Dermis microvascular lymphatic vessel endothelial cell (primary cell): ENCODE data around the gene DIRAS1. TPM values are rescaled to one million over a fixed set of nuclear protein-coding genes. Genes with fewer than 3 reads are reported as not detected.
A peak's percentile ranks its signal among the peaks of the same experiment; 100 is the strongest.

Experiments
- DNase-seq, 2 donors: peaks; one replicate each; pipeline versions ENCODE4 v3.0.0 to v3.0.0-alpha.2; 2010; ENCODE audit warnings: low read depth in 2 of 2
- total RNA-seq: library from RNA; depleted of rRNA; stranded (reverse); fragments of >200 nt; gene quantifications from 2 replicates; pipeline ENCODE4 v1.2.1, GENCODE V29; 2014

The DIRAS1 gene
- total RNA-seq, 1 donor from 2014 or later, result 0.13 TPM

DNA sequence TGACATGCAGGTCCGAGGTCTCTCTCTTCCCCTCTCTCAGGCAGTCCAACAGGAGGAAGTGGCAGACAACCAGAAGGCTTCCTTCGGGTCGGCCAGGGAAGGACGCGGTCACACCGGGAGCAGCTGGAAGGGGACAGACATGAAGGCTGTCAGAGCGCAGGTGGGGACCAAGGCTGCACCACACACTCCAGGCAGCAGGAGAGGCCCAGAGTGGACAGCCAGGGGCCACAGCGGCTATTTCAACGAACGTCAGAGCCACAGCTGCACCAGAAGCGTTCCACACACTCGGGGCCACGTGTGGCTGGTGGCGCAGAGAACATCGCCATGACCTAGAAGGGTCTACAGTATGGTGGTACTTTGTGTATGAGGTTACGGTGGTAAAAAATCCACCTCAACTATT, 34.6 kb upstream of the DIRAS1 start:
- DNase-seq, result no peak

DNA sequence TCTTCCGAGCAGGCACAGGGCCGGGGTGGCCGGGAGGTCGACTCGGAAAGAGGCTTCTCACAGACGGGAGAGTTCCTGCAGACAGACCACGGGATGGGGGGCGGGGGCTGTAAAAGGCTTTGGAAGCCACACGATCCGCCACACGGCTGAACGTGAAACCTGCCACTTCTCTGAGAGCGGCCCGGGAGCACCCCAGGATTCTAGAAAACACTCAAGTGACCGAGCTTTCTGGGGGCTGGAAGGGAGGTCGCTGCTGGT, 34.2 kb upstream of the DIRAS1 start:
- no peak for DNase-seq

DNA sequence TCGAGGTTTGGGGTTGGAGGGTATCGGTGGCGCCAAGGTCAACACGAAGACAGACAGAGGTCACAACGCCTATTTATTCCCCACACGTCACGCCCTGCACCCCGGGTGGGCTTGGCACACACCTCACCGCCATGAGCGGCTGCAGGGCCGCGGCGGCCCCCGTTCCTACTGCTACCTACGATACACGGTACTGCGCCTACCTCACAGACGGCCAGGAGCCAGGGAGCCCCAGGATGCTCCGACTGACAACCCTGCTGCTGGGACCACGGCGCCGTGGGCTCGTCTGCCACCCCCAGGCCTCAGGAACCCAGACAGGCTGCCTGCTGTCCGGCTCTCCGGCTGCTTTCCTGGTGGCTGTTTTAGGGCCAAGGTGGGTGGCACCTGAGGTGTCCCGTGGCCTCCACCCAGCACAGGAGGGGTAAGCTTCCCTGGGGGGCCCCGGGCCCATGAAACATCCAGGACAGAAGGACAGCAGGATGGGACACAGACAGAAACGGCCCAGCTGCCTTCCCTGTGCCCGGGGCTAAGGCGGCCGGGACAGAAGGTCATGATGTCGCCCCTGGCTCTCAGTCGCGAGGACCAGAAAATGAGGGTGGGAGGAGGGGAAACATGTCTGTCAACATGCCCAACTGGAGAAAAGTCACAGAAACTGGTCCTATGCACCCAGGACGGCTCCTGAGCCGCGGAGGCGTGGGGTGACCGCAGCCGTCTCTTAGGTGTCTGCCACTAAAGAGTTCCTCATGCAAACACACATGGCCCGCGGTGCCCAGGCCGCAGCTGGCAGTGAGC, 33.7 kb upstream of the DIRAS1 start:
- no peak for DNase-seq

DNA sequence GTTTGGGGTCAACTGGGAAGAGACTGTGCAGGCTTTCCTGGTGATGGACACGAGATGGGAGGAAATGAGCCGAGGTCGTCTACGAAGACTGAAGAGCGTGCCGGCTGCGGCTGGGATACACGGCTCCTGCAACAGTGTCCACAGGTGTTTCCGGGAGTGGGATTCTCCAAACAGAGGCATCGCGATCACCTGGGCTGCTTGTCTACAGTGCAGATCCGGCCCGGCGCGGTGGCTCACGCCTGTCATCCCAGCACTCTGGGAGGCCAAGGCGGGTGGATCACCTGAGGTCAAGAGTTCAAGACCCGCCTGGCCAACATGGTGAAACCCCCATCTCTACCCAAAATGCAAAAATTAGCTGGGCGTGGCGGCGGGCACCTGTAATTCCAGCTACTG, 30.3 kb upstream of the DIRAS1 start:
- no peak for DNase-seq

DNA sequence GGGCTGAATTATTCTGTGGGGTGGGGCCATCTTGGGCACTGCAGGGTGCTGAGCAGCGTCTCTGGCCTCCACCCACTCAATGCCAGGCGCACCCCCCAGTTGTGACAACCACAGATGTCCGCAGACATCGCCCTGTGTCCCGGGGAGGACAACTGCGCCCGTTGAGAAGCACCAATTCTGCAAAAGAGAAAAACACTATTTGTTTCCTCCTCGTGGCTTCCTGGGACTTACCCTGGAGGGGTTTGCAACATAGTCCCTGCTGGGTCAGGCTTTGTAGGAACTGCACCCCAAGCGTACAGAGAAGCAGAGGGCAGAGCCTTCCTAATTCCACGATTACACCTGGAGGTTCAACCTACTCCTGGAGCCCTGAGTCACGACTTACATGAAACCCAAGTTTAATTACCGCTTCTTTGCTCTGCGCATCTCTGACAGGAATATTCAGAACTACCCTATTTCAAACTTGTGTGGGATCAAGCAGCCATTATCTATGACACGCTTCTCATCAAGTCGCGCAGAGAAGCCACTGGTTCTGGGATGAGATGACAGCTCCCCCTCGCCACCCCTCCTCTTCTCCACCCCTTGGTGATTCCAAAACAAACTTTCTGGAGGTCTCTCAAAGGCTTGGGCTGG, 29.8 kb upstream of the DIRAS1 start:
- no peak for DNase-seq

DNA sequence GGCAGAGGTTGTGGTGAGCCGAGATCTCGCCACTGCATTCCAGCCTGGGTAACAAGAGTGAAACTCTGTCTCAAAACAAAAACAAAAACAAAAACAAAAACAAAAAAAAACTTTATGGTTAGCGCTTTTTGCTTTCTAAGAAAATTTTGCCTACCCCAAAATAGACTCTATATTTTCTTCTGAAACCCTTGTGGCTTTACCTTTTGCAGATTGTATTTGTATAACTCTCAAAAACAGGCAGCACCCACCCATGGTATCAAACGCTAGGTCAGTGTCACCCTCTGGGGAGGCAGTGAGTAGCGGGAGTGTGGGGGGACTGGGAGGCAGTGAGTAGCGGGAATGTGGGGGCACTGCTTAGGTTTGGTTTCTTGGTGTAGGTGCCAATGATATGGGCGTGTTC, 26.2 kb upstream of the DIRAS1 start:
- DNase-seq, result no peak

DNA sequence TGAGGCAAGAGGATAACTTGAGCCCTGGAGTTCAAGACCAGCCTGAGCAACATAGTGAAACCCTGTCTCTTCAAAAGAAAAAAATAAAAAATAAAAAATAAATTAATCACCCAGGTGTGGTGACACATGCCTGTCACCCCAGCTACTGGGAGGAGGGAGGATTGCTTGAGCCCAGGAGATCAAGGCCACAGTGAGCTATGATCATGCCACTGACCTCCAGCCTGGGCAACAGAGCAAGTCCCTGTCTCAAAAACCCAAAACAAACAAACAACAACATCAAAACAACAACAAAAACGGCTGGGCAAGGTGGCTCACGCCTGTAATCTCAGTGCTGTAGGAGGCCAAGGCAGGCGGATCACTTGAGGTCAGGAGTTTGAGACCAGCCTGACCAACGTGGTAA, 22.9 kb upstream of the DIRAS1 start:
- DNase-seq, result no peak

- no peak for DNase-seq
These were observed 21.9 kb upstream of the DIRAS1 start for GRCh38 chr19:2743099-2743498.

- DNase-seq, result no peak
These were observed 19.1 kb upstream of the DIRAS1 start for GRCh38 chr19:2740314-2740656.

DNA sequence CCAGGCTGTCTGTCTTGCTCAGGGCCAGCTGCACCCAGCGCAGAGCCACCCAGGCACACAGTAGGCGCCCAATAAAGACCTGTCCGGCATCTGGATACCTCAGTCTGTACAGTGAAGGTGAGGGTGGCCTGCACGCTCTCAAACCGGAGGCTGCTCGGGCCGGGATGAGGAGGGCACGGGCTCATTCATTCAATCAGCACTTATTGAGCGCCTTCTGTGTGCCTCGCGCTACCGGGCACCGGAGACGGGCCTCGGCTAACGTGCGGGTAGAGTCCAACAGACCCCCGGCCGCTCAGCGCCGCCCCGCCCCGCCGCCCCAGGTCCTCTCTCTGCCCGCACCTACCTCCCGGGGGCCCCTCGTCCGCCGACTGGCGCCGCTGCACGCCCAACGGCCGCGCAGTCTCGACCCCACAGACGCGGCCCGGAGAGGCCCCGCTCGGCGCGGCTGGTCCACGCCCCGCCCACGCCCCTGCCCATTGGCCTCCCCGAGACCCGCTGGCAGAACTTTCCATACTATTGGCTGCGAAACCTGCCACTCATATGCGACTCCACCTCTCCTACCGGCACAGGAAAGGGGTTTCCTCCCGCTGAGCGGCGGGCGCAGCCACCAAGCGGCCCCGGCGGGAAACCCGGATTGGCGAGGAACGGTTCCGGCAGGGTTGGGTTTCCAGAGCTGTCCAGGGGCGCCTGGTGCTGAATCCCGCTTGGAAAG, 18.6 kb upstream of the DIRAS1 start, which contains the start of gene SLC39A3:
Gene SLC39A3, minus strand, starts transcription at position 416 of the 712 bp plus-strand sequence. CDS start 2,760 bp downstream, outside the sequence.
- peak; percentile 98 to 99 for DNase-seq

GRCh38 chr19:2736550-2737190, 15.5 kb upstream of the DIRAS1 start:
- DNase-seq, result no peak

GRCh38 chr19:2735374-2735773, 14.2 kb upstream of the DIRAS1 start:
- DNase-seq, result no peak

- DNase-seq, result no peak
These were observed 13.6 kb upstream of the DIRAS1 start for GRCh38 chr19:2734589-2735288.

- no peak for DNase-seq
These were observed 12.9 kb upstream of the DIRAS1 start for GRCh38 chr19:2733930-2734588.

- DNase-seq, result no peak
These were observed 11.7 kb upstream of the DIRAS1 start for GRCh38 chr19:2732883-2733282.

GRCh38 chr19:2732157-2732725, 11.1 kb upstream of the DIRAS1 start:
- DNase-seq, result no peak

DNA sequence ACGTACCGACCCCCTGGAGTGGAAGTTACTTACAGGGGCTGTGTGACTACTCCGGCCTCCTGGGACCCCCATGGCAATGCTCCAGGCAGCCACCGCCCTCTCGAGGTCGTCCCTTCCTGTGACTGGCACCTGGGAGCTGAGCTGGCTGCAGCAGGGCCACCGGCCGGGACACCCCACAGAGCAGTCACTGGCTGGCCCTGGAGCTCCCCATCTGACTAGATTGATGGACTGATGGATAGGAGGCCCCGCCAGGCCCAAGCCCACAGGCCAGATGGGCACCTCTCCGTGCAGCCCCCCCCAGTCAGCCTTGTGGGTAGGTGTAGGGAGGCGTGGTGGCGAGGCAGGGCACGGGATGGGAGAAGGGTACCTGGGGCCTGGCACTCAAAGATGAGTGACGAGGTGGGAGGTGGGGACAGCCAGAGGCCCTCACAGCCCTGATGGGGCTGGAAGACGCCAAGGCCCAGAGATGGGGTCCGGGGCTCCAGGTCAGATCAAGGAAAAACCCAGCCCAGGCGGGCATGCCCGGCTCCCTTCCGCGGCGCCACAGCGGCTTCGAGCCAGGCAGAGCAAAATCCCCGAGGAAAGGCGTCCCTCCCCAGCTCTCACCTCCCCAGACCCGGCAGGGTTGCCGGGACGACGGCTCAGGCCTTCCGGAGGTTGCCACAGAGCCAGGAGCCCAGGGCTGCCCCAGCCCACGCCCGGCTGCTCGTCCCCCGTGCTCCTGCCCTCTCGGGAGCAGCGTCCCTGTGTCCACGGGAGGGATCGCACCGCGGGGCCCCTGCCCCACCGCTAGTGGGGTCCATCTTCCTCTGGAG, 10.2 kb upstream of the DIRAS1 start:
- no peak for DNase-seq

DNA sequence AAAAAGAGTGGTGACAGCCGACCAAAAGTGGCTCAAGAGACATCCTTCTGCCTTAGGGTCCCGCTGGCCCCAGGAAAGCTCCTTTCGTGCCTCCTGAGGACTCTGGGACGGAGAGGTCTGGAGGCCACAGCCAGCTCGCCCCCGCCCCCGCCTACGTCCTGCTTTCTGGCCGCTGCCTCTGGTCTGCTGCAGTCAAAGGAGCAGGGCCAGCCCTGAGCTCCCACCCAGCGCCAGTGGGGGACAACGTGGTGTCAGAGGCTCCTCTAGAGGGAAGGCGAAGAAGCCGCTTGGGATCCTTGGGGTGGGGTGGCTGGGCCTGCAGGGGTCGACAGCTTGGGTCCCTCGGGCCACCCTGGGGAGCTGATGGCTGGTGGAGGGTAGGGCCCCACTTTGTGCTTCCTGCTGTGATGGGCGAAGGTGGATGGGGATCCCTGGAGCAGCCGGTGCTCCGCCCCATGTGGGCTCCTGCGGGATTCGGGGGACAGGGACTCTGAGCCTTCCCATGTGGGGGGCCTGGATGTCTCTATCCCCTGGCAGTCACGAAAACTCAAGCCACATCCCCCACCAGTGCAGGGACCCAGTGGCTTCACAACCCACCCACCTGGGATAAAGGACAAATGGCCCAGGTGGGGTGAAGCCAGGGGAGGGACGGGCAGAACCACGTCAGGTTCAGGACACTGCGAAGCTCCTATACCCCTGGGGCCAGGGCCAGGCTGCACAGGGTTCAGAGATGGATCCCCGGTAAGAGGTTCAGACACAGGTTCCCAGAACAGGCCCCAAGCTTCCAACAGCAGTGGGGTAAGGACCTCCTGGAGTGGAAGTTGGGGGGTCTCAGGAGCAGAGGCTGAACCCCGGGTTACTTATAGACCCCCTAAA, 9.0 kb upstream of the DIRAS1 start:
- DNase-seq, result no peak

DNA sequence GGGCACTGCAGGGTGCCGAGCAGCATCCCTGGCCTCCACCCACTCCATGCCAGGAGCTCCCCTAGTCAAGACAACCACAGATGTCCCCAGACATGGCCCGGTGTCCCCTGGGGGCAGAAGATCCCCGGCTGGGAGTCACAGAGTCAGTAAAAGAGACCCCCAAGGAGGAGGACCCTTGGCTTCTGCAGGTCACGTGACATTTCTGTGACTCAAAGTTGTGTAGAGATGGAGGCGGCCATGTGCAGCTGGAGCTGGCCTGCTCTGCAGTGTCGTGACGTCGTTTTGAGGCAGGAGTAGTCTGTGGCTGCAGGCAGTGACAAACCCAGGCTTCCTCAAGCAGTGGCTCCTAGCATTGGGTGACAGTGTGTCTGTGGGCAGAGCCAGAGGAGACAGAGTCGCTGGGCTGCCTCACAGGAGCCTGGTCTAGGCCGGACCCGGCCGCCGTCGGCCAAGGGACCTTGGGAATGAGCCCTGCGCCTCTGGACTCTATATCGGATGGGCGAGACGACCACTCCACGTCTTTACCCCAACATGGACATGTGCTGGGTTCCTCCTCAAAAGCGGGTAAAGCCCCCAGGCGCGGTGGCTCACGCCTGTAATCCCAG, 7.7 kb upstream of the DIRAS1 start:
- no peak for DNase-seq
